Endothelial cell of umbilical vein (primary cell): ENCODE results near the gene RPLP2. TPM values are rescaled to one million over a fixed set of nuclear protein-coding genes. Genes with fewer than 3 reads are reported as not detected.

Experiments used
- BruUV-seq: library from RNA; stranded (reverse); fragments of 400-500 nt; replicated peaks from 2 replicates; lab custom pipeline; 2021; lab: Mats Ljungman, UMichigan
- CTCF ChIA-PET: fragments of 300-600, 350-600 bp; sonication (Branson Sonifier 250); formaldehyde crosslinking; loops from one replicate; lab custom pipeline; 2021; ENCODE audit warnings: antibody characterized with exemption, inconsistent platforms; lab: Charles Lee
- POLR2A ChIA-PET: fragments of 300-600, 350-600 bp; sonication (Branson Sonifier 250); formaldehyde crosslinking; loops from one replicate; lab custom pipeline; 2021; ENCODE audit warnings: antibody characterized with exemption, inconsistent platforms; lab: Charles Lee
- DNase-seq: peaks from one replicate; pipeline ENCODE4 v3.0.0-alpha.2; 2011; ENCODE audit warnings: low read depth, low spot score
- FAIRE-seq: peaks from 2 replicates; lab custom pipeline; 2011; peaks lifted over from hg19 to GRCh38; lab: Jason Lieb, UNC
- H2AFZ ChIP-seq: 2 replicates; pipeline ENCODE4 v1.6.0; 2012; ENCODE audit warnings: low read depth, low read length, control low read depth, inconsistent platforms
- H3K27ac ChIP-seq: 2 replicates; pipeline ENCODE4 v1.5.1; 2011; ENCODE audit warnings: low read depth, mild to moderate bottlenecking, control low read depth, low read length, moderate library complexity; ENCODE audit not compliant: insufficient read depth
- H3K27me3 ChIP-seq, 2 experiments: 2 replicates each; pipeline versions ENCODE4 v1.6.0 to v1.6.1; 2011; ENCODE audit warnings: low read length in 2 of 2, mixed read lengths in 1 of 2; ENCODE audit not compliant: control insufficient read depth in 2 of 2, insufficient read depth in 2 of 2
- H3K36me3 ChIP-seq, 2 experiments: 2 replicates in 1 of 2; 3 replicates in 1 of 2; pipeline ENCODE4 v1.5.1; 2011; ENCODE audit warnings: low read length in 2 of 2, mild to moderate bottlenecking in 1 of 2, moderate library complexity in 1 of 2; ENCODE audit not compliant: control insufficient read depth in 2 of 2, insufficient read depth in 2 of 2; ENCODE audit errors: extremely low read depth in 1 of 2
- H3K4me1 ChIP-seq: 3 replicates; pipeline ENCODE4 v1.5.1; 2011; ENCODE audit warnings: mild to moderate bottlenecking, low read length; ENCODE audit not compliant: control insufficient read depth, insufficient read depth; ENCODE audit errors: extremely low read depth
- H3K4me2 ChIP-seq: 2 replicates; pipeline ENCODE4 v1.6.1; 2011; ENCODE audit warnings: low read length, control low read depth, mixed read lengths; ENCODE audit not compliant: insufficient read depth
- H3K4me3 ChIP-seq, 3 experiments: fragments of 200-600 bp in 1 of 3; sonication (generic), shearing (Covaris generic) in 1 of 3; replicated peaks in 1 of 3; 2 replicates each; pipeline ENCODE4 v1.5.1; 2011 to 2016; ENCODE audit warnings: control low read depth in 3 of 3, low read length in 3 of 3, mild to moderate bottlenecking in 2 of 3, inconsistent platforms in 1 of 3, low read depth in 1 of 3, moderate library complexity in 1 of 3; ENCODE audit not compliant: insufficient read depth in 1 of 3
- H3K79me2 ChIP-seq: 2 replicates; pipeline ENCODE4 v1.6.0; 2012; ENCODE audit warnings: low read length, inconsistent platforms; ENCODE audit not compliant: control insufficient read depth, insufficient read depth
- H3K9ac ChIP-seq: replicated peaks from 2 replicates; pipeline ENCODE3; 2011; ENCODE audit warnings: low read length, control low read depth; ENCODE audit not compliant: insufficient read depth; ENCODE audit errors: extremely low read depth
- H3K9me1 ChIP-seq: replicated peaks from 3 replicates; pipeline ENCODE4 v1.6.0; 2011; ENCODE audit warnings: mild to moderate bottlenecking, low read length; ENCODE audit not compliant: control insufficient read depth, insufficient read depth; ENCODE audit errors: extremely low read depth
- H3K9me3 ChIP-seq: replicated peaks from 2 replicates; pipeline ENCODE4 v1.5.1; 2012; ENCODE audit warnings: low read length, inconsistent platforms; ENCODE audit not compliant: control insufficient read depth, insufficient read depth
- H4K20me1 ChIP-seq: replicated peaks from 2 replicates; pipeline ENCODE3; 2011; ENCODE audit warnings: mild to moderate bottlenecking, low read length; ENCODE audit not compliant: control insufficient read depth, insufficient read depth; ENCODE audit errors: extremely low read depth
- EZH2 ChIP-seq: IDR thresholded peaks from 2 replicates; pipeline ENCODE4 v1.6.1; 2012; ENCODE audit warnings: borderline replicate concordance, low read depth, mild to moderate bottlenecking, moderate library complexity, low read length, inconsistent platforms; ENCODE audit not compliant: severe bottlenecking
- FOS ChIP-seq: IDR thresholded peaks from 2 replicates; pipeline ENCODE4 v1.6.1; 2011; ENCODE audit warnings: mild to moderate bottlenecking, low read length, moderate library complexity, borderline replicate concordance; ENCODE audit not compliant: insufficient read depth
- GATA2 ChIP-seq: IDR thresholded peaks from 2 replicates; pipeline ENCODE4 v1.7.0; 2011; ENCODE audit warnings: low read depth, mild to moderate bottlenecking, moderate library complexity, mixed read lengths, low read length; ENCODE audit not compliant: insufficient read length, insufficient read depth
- JUN ChIP-seq: IDR thresholded peaks from 2 replicates; pipeline ENCODE4 v1.6.1; 2011; ENCODE audit warnings: borderline replicate concordance, low read depth; ENCODE audit not compliant: insufficient read length, insufficient read depth
- MYC ChIP-seq: IDR thresholded peaks from one replicate; pipeline ENCODE4 v1.6.1; 2011; ENCODE audit warnings: mild to moderate bottlenecking, low read depth, low read length
- POLR2A ChIP-seq: IDR thresholded peaks from 2 replicates; pipeline ENCODE4 v1.6.1; 2012; ENCODE audit warnings: low read depth, mild to moderate bottlenecking, control low read depth, low read length
- POLR2AphosphoS5 ChIP-seq: IDR thresholded peaks from 2 replicates; pipeline ENCODE4 v1.6.1; 2012; ENCODE audit warnings: low read depth, mild to moderate bottlenecking, control low read depth, low read length, moderate library complexity; ENCODE audit not compliant: insufficient read depth
- dilution Hi-C: fragments of 300-500 bp; cut with MboI; formaldehyde crosslinking; loops from one replicate; pipeline ENCODE4 v1.15.0; 2019; ENCODE audit warnings: low sequenced_read_pairs; ENCODE audit not compliant: extremely low pct_ligation_motif_present
- intact Hi-C: fragments of 100-400 bp; cut with micrococcal nuclease; formaldehyde crosslinking; loops from one replicate; pipeline ENCODE4 v1.10.0; 2022
- polyA plus RNA-seq, 4 experiments: library from polyadenylated mRNA; depleted of rRNA in 3 of 4; stranded (reverse) in 3 of 4; unstranded in 1 of 4; fragments of >200 nt; gene quantifications; 2 replicates each; pipeline versions ENCODE4 v1.2.1 to v1.2.3, GENCODE V29; 2011 to 2012; ENCODE audit warnings: missing spikeins in 1 of 4
- total RNA-seq: library from RNA; stranded (reverse); gene quantifications from 2 replicates; pipeline ENCODE4 v1.2.3, GENCODE V29; 2021
- TF ChIP-seq, protein P1 (sequence below): IDR thresholded peaks from 2 replicates; pipeline ENCODE4 v1.6.1; 2011; ENCODE audit not compliant: insufficient read depth, insufficient read length
- TF ChIP-seq, protein P2 (sequence below), 2 donors: IDR thresholded peaks; 1 replicate in 1 of 2; 2 replicates in 1 of 2; pipeline ENCODE4 v1.5.1; 2011; ENCODE audit warnings: low read length in 2 of 2, mild to moderate bottlenecking in 2 of 2, moderate library complexity in 2 of 2, control low read depth in 1 of 2, inconsistent platforms in 1 of 2, low read depth in 1 of 2; ENCODE audit not compliant: insufficient read depth in 1 of 2; ENCODE audit errors: extremely low read depth in 1 of 2

RPLP2 gene
- total and polyA plus RNA-seq, 2 donors (not counting 3 experiments of a cell fraction or from before 2014, with no cell fraction given): 1,579 to 1,739 TPM

DNA sequence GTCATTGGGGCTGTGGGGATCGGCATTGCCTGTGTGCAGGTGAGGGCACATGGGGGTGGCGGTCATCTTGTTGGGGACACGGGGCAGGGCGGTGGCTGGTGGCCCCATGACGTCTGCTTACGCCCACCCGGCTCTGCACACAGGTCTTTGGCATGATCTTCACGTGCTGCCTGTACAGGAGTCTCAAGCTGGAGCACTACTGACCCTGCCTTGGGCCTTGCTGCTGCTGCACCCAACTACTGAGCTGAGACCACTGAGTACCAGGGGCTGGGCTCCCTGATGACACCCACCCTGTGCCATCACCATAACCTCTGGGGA lies 28.2 kb downstream of the RPLP2 start:
- Histone ChIP-seq H3K4me2 (no peak overlapping the region), H3K79me2 (peaks cover 70% of the 10 kb centered on the region), H3K4me3 (no peak overlapping the region), H3K27ac (no peak overlapping the region), H3K4me1 (peaks cover 31% of the 10 kb centered on the region), H3K9me1 (no peaks in the 10 kb centered on the region), H2AFZ (no peak overlapping the region), H3K27me3 (no peaks in the 10 kb centered on the region), H3K36me3 (peaks cover 25 to 43% of the 10 kb centered on the region in 2 experiments), H4K20me1 (no peaks in the 10 kb centered on the region), H3K9me3 (no peaks in the 10 kb centered on the region), H3K9ac (no peak overlapping the region)
- ChIA-PET POLR2A (no interaction called here), CTCF (no interaction called here)
- DNase-seq (no peak), FAIRE-seq (no peak)
- TF ChIP-seq GATA2 (no peak), MYC (no peak), JUN (no peak)
- TF ChIP-seq, protein P1, sequence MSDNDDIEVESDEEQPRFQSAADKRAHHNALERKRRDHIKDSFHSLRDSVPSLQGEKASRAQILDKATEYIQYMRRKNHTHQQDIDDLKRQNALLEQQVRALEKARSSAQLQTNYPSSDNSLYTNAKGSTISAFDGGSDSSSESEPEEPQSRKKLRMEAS: no peak
- dilution Hi-C loops (no loop called here), intact Hi-C loops (no loop called here)
- no TSS peak for BruUV-seq

DNA sequence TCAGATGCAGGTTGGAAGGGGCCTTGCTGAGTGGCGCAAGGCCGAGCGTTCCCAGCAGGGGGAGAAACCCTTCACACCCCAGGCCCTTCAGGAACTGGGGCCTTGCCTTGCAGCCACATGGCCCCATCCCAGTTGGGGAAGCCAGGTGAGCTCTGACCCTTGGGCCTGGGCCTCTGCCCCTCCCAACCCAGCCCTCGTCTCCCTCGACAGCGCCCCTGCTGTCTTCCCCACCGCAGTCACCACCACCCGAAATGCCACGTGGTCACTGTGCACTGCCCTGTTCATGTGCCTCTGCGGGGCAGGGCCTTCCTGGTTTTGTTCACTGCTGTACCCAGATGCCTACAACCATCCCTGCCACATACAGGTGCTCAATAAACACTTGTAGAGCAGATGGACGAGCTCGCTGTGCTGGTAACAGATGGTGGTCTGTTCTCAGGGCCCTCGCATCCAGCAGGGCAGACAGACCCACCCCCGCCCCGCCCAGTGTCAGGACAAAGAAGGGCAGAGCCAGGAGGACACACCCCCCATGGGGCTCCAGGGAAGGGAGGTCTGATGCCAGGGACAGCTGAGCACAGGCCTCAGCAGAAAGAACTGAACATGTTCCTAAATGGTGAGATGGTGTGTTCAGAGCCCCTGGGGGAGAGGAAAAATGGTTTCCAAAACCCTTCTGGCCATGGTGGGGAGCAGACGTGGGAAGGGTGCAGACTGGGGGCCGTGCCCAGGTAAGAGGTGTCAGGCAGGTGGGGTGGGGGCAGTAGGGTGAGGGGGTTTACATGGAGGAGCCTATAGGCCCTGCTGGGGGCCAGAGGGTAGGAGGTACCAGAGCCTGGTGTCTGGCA lies 28.9 kb downstream of the RPLP2 start:
- peaks cover 63% of the 10 kb centered on the region for H3K79me2 ChIP-seq
- H3K9me1 ChIP-seq: no peaks in the 10 kb centered on the region
- no peaks in the 10 kb centered on the region for H4K20me1 ChIP-seq
- TF ChIP-seq EZH2 (no peak), FOS (no peak), JUN (no peak), MYC (peak; percentile 56), POLR2A (no peak), GATA2 (no peak), POLR2AphosphoS5 (no peak)
- TF ChIP-seq, protein P2, sequence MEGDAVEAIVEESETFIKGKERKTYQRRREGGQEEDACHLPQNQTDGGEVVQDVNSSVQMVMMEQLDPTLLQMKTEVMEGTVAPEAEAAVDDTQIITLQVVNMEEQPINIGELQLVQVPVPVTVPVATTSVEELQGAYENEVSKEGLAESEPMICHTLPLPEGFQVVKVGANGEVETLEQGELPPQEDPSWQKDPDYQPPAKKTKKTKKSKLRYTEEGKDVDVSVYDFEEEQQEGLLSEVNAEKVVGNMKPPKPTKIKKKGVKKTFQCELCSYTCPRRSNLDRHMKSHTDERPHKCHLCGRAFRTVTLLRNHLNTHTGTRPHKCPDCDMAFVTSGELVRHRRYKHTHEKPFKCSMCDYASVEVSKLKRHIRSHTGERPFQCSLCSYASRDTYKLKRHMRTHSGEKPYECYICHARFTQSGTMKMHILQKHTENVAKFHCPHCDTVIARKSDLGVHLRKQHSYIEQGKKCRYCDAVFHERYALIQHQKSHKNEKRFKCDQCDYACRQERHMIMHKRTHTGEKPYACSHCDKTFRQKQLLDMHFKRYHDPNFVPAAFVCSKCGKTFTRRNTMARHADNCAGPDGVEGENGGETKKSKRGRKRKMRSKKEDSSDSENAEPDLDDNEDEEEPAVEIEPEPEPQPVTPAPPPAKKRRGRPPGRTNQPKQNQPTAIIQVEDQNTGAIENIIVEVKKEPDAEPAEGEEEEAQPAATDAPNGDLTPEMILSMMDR (IDR thresholded peaks at IDR 0.05; ENCODE audit: extremely low read depth in 1 of 2, insufficient read depth in 1 of 2, low read depth in 1 of 2, low read length in 2 of 2): peak in 1 of 2 donors; percentile 47
- TF ChIP-seq, protein P1: peak; percentile 70
- peak; percentile 8 for FAIRE-seq
- peak; percentile 34 for DNase-seq
- TSS peak; percentile 14 for BruUV-seq
- H2AFZ ChIP-seq: no peak overlapping the region
- no peak overlapping the region for H3K27ac ChIP-seq
- H3K4me1 ChIP-seq: peaks cover 32% of the 10 kb centered on the region
- H3K4me2 ChIP-seq: no peak overlapping the region
- ChIA-PET CTCF (no interaction called here), POLR2A (no interaction called here)
- no peak overlapping the region for H3K9ac ChIP-seq
- H3K36me3 ChIP-seq: peaks cover 25 to 43% of the 10 kb centered on the region in 2 experiments
- dilution Hi-C loops: no loop called here
- no peaks in the 10 kb centered on the region for H3K27me3 ChIP-seq
- no peaks in the 10 kb centered on the region for H3K9me3 ChIP-seq
- no peak overlapping the region for H3K4me3 ChIP-seq
- intact Hi-C loops: no loop called here
